ENCODE data around the gene LIFR. TPM values are rescaled to one million over a fixed set of nuclear protein-coding genes. Genes with fewer than 3 reads are reported as not detected.

The LIFR gene
- total RNA-seq, 1 experiment from 2014 or later: 22.0 TPM

DNA sequence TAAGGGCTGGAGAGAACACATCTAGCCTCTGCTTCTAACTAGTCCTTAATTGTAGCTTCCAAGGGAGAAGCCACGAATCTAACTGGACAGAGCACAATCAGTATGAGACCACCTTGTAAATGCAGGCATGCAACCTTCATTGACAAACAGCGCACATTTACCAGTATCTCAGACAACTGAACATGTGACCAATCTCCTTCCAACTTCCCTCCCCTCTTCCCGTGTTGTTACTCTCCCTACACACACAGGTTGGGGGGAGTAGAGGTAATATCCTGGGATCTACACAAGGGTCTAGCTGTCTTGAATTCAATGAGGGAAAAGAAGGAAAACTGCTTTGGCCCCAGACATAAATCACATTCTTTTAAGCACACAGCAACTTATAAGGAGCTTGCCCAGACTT is 77.6 kb downstream of the LIFR start:
- Histone ChIP-seq H3K9me3 (ENCODE audit: insufficient read depth, low read depth) (no peaks in the 10 kb centered on the region), H3K27ac (no peak overlapping the region), H3K4me1 (replicated peaks; ENCODE audit: insufficient read depth) (no peaks in the 10 kb centered on the region), H2AFZ (no peak overlapping the region), H3K4me2 (no peak overlapping the region), H3K27me3 (ENCODE audit: insufficient read depth, low read depth) (no peaks in the 10 kb centered on the region), H3K9me2 (ENCODE audit: insufficient read depth) (0 out of 2 replicates have a peak, but pooled peaks cover 3% of the 10 kb centered on the region), H3K4me3 (no peak overlapping the region), H3K36me3 (ENCODE audit: low read depth) (no peaks in the 10 kb centered on the region), H4K20me1 (ENCODE audit: insufficient read depth) (no peaks in the 10 kb centered on the region), H3K79me2 (ENCODE audit: low read depth) (no peaks in the 10 kb centered on the region), H3F3A (ENCODE audit: insufficient read depth, low read depth) (no peaks in the 10 kb centered on the region)
- ChIA-PET POLR2A (ENCODE audit: unreplicated experiment) (no interaction called here), CTCF (no interaction called here)
- intact Hi-C loops (cut with micrococcal nuclease; ENCODE audit: unreplicated experiment): no loop called here
- no peak for TF ChIP-seq EZH2 (IDR thresholded peaks at IDR 0.05; ENCODE audit: low read depth)
- TF ChIP-seq, protein P1, sequence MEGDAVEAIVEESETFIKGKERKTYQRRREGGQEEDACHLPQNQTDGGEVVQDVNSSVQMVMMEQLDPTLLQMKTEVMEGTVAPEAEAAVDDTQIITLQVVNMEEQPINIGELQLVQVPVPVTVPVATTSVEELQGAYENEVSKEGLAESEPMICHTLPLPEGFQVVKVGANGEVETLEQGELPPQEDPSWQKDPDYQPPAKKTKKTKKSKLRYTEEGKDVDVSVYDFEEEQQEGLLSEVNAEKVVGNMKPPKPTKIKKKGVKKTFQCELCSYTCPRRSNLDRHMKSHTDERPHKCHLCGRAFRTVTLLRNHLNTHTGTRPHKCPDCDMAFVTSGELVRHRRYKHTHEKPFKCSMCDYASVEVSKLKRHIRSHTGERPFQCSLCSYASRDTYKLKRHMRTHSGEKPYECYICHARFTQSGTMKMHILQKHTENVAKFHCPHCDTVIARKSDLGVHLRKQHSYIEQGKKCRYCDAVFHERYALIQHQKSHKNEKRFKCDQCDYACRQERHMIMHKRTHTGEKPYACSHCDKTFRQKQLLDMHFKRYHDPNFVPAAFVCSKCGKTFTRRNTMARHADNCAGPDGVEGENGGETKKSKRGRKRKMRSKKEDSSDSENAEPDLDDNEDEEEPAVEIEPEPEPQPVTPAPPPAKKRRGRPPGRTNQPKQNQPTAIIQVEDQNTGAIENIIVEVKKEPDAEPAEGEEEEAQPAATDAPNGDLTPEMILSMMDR (conservative IDR thresholded peaks at IDR 0.05): no peak
- DNase-seq: no peak
- no TSS peak for BruUV-seq (replicated peaks)

DNA sequence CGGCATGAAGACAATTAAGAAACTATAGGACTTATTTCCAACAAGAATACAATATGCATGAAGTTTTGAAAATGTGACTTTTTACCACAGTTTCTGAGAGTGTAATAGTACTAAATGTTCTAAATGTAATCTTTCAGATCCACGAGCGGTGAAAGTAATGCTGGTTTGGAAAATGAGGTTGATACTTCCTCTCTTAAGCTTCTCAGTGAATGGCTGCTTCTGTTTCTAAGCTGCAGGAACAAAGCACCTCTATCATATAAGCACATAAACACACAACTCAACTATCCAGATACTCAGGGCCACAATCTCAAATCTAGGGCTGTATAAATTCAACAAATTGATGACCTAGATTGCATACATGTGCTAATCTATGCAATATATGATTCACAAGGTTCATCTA is 78.3 kb downstream of the LIFR start:
- Histone ChIP-seq H4K20me1 (ENCODE audit: insufficient read depth) (no peaks in the 10 kb centered on the region), H3F3A (ENCODE audit: insufficient read depth, low read depth) (no peaks in the 10 kb centered on the region), H3K9me2 (ENCODE audit: insufficient read depth) (0 out of 2 replicates have a peak, but pooled peaks cover 3% of the 10 kb centered on the region), H3K79me2 (ENCODE audit: low read depth) (no peaks in the 10 kb centered on the region), H3K27ac (no peak overlapping the region), H3K4me2 (no peak overlapping the region), H3K4me1 (replicated peaks; ENCODE audit: insufficient read depth) (no peaks in the 10 kb centered on the region), H3K36me3 (ENCODE audit: low read depth) (no peaks in the 10 kb centered on the region), H3K27me3 (ENCODE audit: insufficient read depth, low read depth) (no peaks in the 10 kb centered on the region), H3K9me3 (ENCODE audit: insufficient read depth, low read depth) (no peaks in the 10 kb centered on the region), H2AFZ (no peak overlapping the region), H3K4me3 (no peak overlapping the region)
- no TSS peak for BruUV-seq (replicated peaks)
- POLR2A ChIA-PET (ENCODE audit: unreplicated experiment): no interaction called here
- TF ChIP-seq, protein P1 (conservative IDR thresholded peaks at IDR 0.05): no peak
- TF ChIP-seq EZH2 (IDR thresholded peaks at IDR 0.05; ENCODE audit: low read depth): no peak
- intact Hi-C loops (cut with micrococcal nuclease; ENCODE audit: unreplicated experiment): no loop called here
- DNase-seq: no peak
- CTCF ChIA-PET: no interaction called here

DNA sequence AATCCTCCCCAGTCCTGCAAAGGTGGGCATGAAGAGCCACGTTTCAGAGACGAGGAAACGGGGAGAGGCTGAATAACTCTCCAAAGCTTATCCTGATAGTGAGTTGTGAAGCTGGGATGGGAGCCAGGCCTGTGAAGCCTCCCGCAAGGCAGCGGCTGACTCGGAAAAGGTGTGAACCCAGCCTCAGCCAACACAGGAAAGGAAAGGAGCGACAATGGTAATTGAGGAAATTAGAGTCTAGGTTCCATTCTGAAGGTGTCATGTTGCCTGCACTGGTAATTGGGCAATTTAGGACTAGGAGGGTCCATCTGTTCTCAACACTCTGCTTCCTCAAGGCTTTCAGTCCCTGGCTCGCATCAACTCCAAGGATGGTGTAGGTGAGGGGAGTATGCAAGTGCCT is 83.4 kb downstream of the LIFR start:
- Histone ChIP-seq H3K27ac (no peak overlapping the region), H3F3A (ENCODE audit: insufficient read depth, low read depth) (no peaks in the 10 kb centered on the region), H3K27me3 (ENCODE audit: insufficient read depth, low read depth) (no peaks in the 10 kb centered on the region), H3K79me2 (ENCODE audit: low read depth) (no peaks in the 10 kb centered on the region), H3K9me3 (ENCODE audit: insufficient read depth, low read depth) (no peaks in the 10 kb centered on the region), H3K4me1 (replicated peaks; ENCODE audit: insufficient read depth) (no peaks in the 10 kb centered on the region), H3K36me3 (ENCODE audit: low read depth) (no peaks in the 10 kb centered on the region), H3K4me2 (no peak overlapping the region), H4K20me1 (ENCODE audit: insufficient read depth) (no peaks in the 10 kb centered on the region), H2AFZ (no peak overlapping the region), H3K4me3 (no peak overlapping the region), H3K9me2 (ENCODE audit: insufficient read depth) (0 out of 2 replicates have a peak, but pooled peaks cover 3% of the 10 kb centered on the region)
- BruUV-seq (replicated peaks): no TSS peak
- no peak for DNase-seq
- POLR2A ChIA-PET (ENCODE audit: unreplicated experiment): no interaction called here
- CTCF ChIA-PET: no interaction called here
- intact Hi-C loops (cut with micrococcal nuclease; ENCODE audit: unreplicated experiment): no loop called here
- TF ChIP-seq EZH2 (IDR thresholded peaks at IDR 0.05; ENCODE audit: low read depth): no peak
- TF ChIP-seq, protein P1 (conservative IDR thresholded peaks at IDR 0.05): no peak

Data from PC-9 (cell line).